ENCODE measurements around the gene SETD1A. TPM values are rescaled to one million over a fixed set of nuclear protein-coding genes. Genes with fewer than 3 reads are reported as not detected.

SETD1A gene
- total and polyA plus RNA-seq, 2 of the 4 experiments (the other 2 are of a cell fraction): 0.54 to 5.8 TPM

- Histone ChIP-seq H3K9me1 (ENCODE audit: insufficient read depth, low read length) (no peaks in the 10 kb centered on the region), H3K79me1 (ENCODE audit: low read depth in 1 of 2, low read length in 2 of 2) (peaks cover 4 to 8% of the 10 kb centered on the region in 2 experiments; a peak in 1 of 4 replicates), H4K5ac (ENCODE audit: low read depth, low read length) (no peak overlapping the region), H3K56ac (ENCODE audit: extremely low read depth, insufficient read depth, low read length) (no peak overlapping the region), H3K4me2 (ENCODE audit: low read depth, low read length) (no peak overlapping the region), H3K18ac (ENCODE audit: low read depth, low read length) (no peak overlapping the region), H4K91ac (ENCODE audit: insufficient read depth, low read depth, low read length) (no peak overlapping the region), H3K36me3 (ENCODE audit: control insufficient read depth, insufficient read depth, low read length) (no peaks in the 10 kb centered on the region), H3K4ac (ENCODE audit: low read depth, low read length) (no peak overlapping the region), H2AFZ (replicated peaks; ENCODE audit: low read length, poor library complexity) (no peak overlapping the region), H3K27me3 (ENCODE audit: control insufficient read depth, insufficient read depth, low read length) (no peaks in the 10 kb centered on the region), H2BK15ac (ENCODE audit: low read depth, low read length) (no peak overlapping the region), H2BK20ac (ENCODE audit: low read depth, low read length) (no peak overlapping the region), H3K9me3 (ENCODE audit: control insufficient read depth, insufficient read depth, low read length) (no peaks in the 10 kb centered on the region), H3K27ac (ENCODE audit: insufficient read depth, low read length) (no peak overlapping the region), H2AK5ac (ENCODE audit: low read depth, low read length) (no peak overlapping the region), H2BK5ac (ENCODE audit: low read depth, low read length, poor library complexity, severe bottlenecking) (no peak overlapping the region), H2BK120ac (ENCODE audit: low read depth, low read length) (no peak overlapping the region), H3K4me3 (ENCODE audit: insufficient read depth, low read depth, low read length) (no peak overlapping the region), H4K20me1 (ENCODE audit: insufficient read depth, low read length) (no peaks in the 10 kb centered on the region; the same call in 1 of the 2 replicates), H4K8ac (ENCODE audit: low read depth in 2 of 2, low read length in 2 of 2) (no peak overlapping the region), H3K9ac (ENCODE audit: low read depth, low read length) (no peak overlapping the region), H3K23ac (ENCODE audit: low read depth, low read length) (no peak overlapping the region), H3K4me1 (ENCODE audit: control insufficient read depth, insufficient read depth, low read length) (no peaks in the 10 kb centered on the region; the same call in 1 of the 2 replicates), H3K14ac (replicated peaks; ENCODE audit: low read depth, low read length) (no peak overlapping the region), H2AK9ac (replicated peaks; ENCODE audit: low read depth, low read length, poor library complexity) (no peak overlapping the region)
- no peak for ATAC-seq (ENCODE audit: low read depth)
- TF ChIP-seq CTCF (conservative IDR thresholded peaks at IDR 0.05; ENCODE audit: low read depth, low read length) (no peak), USF2 (IDR thresholded peaks at IDR 0.05; ENCODE audit: low read depth, low read length) (no peak), RAD21 (IDR thresholded peaks at IDR 0.05; ENCODE audit: low read length) (no peak), CHD1 (IDR thresholded peaks at IDR 0.05; ENCODE audit: low read depth, low read length) (no peak), RFX5 (IDR thresholded peaks at IDR 0.05; ENCODE audit: low read depth, low read length) (no peak), MAZ (IDR thresholded peaks at IDR 0.05; ENCODE audit: borderline replicate concordance, low read depth, low read length) (no peak), RCOR1 (IDR thresholded peaks at IDR 0.05; ENCODE audit: insufficient replicate concordance, low read length) (no peak), MAFK (IDR thresholded peaks at IDR 0.05; ENCODE audit: low read depth, low read length) (no peak), MXI1 (IDR thresholded peaks at IDR 0.05; ENCODE audit: borderline replicate concordance, low read depth, low read length) (no peak), NFE2L2 (IDR thresholded peaks at IDR 0.05; ENCODE audit: low read depth, low read length) (no peak), CEBPB (IDR thresholded peaks at IDR 0.05; ENCODE audit: low read depth, low read length) (no peak), FOS (IDR thresholded peaks at IDR 0.05; ENCODE audit: low read depth, low read length) (no peak), BHLHE40 (IDR thresholded peaks at IDR 0.05; ENCODE audit: low read depth, low read length) (no peak), ELK1 (IDR thresholded peaks at IDR 0.05; ENCODE audit: borderline replicate concordance, low read depth, low read length) (no peak), POLR2A (IDR thresholded peaks at IDR 0.05; ENCODE audit: low read depth, low read length) (no peak)
- dilution Hi-C loops (cut with HindIII; ENCODE audit: low sequenced_read_pairs, unreplicated experiment): no loop called here
- BruUV-seq (replicated peaks): no TSS peak
- ChIA-PET POLR2A (ENCODE audit: unreplicated experiment) (no interaction called here), CTCF (interaction anchor here (0.9 kb wide), 1 partner anchor 74 kb away, joined by 6 read pairs; no protein-coding TSS in a partner anchor)
- 100% methylated on average over 1 of the region's 1 CpG; no CpG with 5 or more reads in 1 of the 2 experiments for WGBS, 2 experiments (ENCODE audit: extremely low coverage in 2 of 2, insufficient read length in 1 of 2)
- in situ Hi-C loops (cut with MboI; ENCODE audit: low sequenced_read_pairs): no loop called here
- DNase-seq: no peak
- intact Hi-C loops (cut with micrococcal nuclease): no loop called here
Observed at GRCh38 chr16:30918614-30919013, 38.9 kb upstream of the SETD1A start.

All from IMR-90 (cell line).